Psoas muscle (tissue), 8 donors: ENCODE data around the gene PREB. TPM values are rescaled to one million over a fixed set of nuclear protein-coding genes. Genes with fewer than 3 reads are reported as not detected.
"Not testable (repeated sequence)": the region's sequence is repeated elsewhere in the genome, so short reads cannot be mapped to it uniquely, and the experiment has no call there.

Experiments
- ATAC-seq, 4 donors: fragments of 200-7000 bp; cut with Tn5 transposase; one replicate each; pipeline ENCODE4 v1.9.1; 2020; ENCODE audit warnings: moderate library complexity in 3 of 4, mild to moderate bottlenecking in 2 of 4
- DNase-seq, 2 donors: peaks; one replicate each; pipeline ENCODE4 v3.0.0-alpha.2; 2020
- H3K27ac ChIP-seq: fragments of 200-600 bp; one replicate; pipeline ENCODE4 v1.8.0; 2022
- H3K27me3 ChIP-seq, 3 donors: fragments of 200-600 bp in 1 of 3; one replicate each; pipeline versions ENCODE4 v1.6.1 to v1.8.0; 2013 to 2022; ENCODE audit warnings: low read length in 2 of 3, mild to moderate bottlenecking in 2 of 3, moderate library complexity in 1 of 3; ENCODE audit not compliant: insufficient read depth in 3 of 3
- H3K36me3 ChIP-seq, 2 donors: fragments of 200-600 bp in 1 of 2; one replicate each; pipeline versions ENCODE4 v1.6.1 to v1.8.0; 2013 to 2022; ENCODE audit warnings: low read depth in 1 of 2, mild to moderate bottlenecking in 1 of 2, moderate library complexity in 1 of 2; ENCODE audit not compliant: insufficient read depth in 1 of 2
- H3K4me1 ChIP-seq: fragments of 200-600 bp; one replicate; pipeline ENCODE4 v1.8.0; 2022
- H3K4me3 ChIP-seq: fragments of 200-600 bp; one replicate; pipeline ENCODE4 v1.8.0; 2022; ENCODE audit warnings: mild to moderate bottlenecking
- H3K9me3 ChIP-seq: fragments of 200-600 bp; one replicate; pipeline ENCODE4 v1.8.0; 2022
- WGBS, 3 donors: extraction: QIAGEN DNeasy Blood & Tissue Kit; methylation state at CpG; one replicate each; pipeline versions ENCODE4 v1.1.6 to v1.1.7; 2013; 5-methylcytosine and 5-hydroxymethylcytosine counted together
- intact Hi-C, 2 donors: fragments of 100-400 bp; cut with DNase I; formaldehyde crosslinking; loops; one replicate each; pipeline versions ENCODE4 v1.11.0 to v1.14.2; 2022
- polyA plus RNA-seq, 3 donors: library from polyadenylated mRNA; stranded (reverse); fragments of 200-250 nt; gene quantifications; one replicate each; pipeline ENCODE4 v1.2.3, GENCODE V29; 2013
- total RNA-seq, 4 donors: library from RNA; stranded (reverse); fragmentation: NEBNext Ultra II Directional in 2 of 4; extraction: Animal tissue kit (Norgen Biotek cat#: 25700) in 2 of 4; gene quantifications; one replicate each; pipeline versions ENCODE4 v1.2.1 to v1.2.4, GENCODE V29; 2021 to 2023
- TF ChIP-seq, protein P1 (sequence below): fragments of 200-600 bp; IDR thresholded peaks from one replicate; pipeline ENCODE4 v1.8.0; 2022; ENCODE audit warnings: antibody characterized with exemption
- donor health status: healthy with polysubstance abuse.
- donor health status: DM: no; HTN: no; CAD: no; lungs with moderate emphysema.
- donor health status: Bipolar disorder and iron deficiency.
- donor health status: healthy.
- donor health status: DM: yes; HTN: yes; CAD: no.
- donor health status: DM: no; HTN: no; CAD: no.
- donor health status: DM: no; HTN: no; CAD: no.
- donor health status: DM: yes; HTN: yes; CAD: no.

Gene PREB
- total and polyA plus RNA-seq, 7 donors = 57.4 to 206 (median 125) TPM

- TF ChIP-seq, protein P1, sequence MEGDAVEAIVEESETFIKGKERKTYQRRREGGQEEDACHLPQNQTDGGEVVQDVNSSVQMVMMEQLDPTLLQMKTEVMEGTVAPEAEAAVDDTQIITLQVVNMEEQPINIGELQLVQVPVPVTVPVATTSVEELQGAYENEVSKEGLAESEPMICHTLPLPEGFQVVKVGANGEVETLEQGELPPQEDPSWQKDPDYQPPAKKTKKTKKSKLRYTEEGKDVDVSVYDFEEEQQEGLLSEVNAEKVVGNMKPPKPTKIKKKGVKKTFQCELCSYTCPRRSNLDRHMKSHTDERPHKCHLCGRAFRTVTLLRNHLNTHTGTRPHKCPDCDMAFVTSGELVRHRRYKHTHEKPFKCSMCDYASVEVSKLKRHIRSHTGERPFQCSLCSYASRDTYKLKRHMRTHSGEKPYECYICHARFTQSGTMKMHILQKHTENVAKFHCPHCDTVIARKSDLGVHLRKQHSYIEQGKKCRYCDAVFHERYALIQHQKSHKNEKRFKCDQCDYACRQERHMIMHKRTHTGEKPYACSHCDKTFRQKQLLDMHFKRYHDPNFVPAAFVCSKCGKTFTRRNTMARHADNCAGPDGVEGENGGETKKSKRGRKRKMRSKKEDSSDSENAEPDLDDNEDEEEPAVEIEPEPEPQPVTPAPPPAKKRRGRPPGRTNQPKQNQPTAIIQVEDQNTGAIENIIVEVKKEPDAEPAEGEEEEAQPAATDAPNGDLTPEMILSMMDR = no peak
- H3K9me3 ChIP-seq = no peaks in the 10 kb centered on the region
- 28 to 37% (median 32%) methylated on average over 11 to 14 of the region's 14 CpGs for WGBS, 3 donors
- H3K36me3 ChIP-seq = no peaks in the 10 kb centered on the region
- ATAC-seq (peak in 1 of 4 donors; percentile 8), DNase-seq (peak in 1 of 2 donors; percentile 32)
- no peak overlapping the region for H3K27ac ChIP-seq
- H3K4me3 ChIP-seq = peak overlapping the region; percentile 67
- H3K4me1 ChIP-seq = peaks cover under 1% of the 10 kb centered on the region
- peaks cover 0 to 9% (median 0%) of the 10 kb centered on the region in 3 donors for H3K27me3 ChIP-seq
- intact Hi-C loops = no loop called here
These were observed 16.4 kb downstream of the PREB start for GRCh38 chr2:27117995-27118524.

GRCh38 chr2:27115519-27115918 is 18.9 kb downstream of the PREB start:
- no peak for DNase-seq
- 62 to 75% (median 73%) methylated on average over 2 of the region's 2 CpGs for WGBS, 3 donors
- TF ChIP-seq, protein P1 = no peak
- intact Hi-C loops = no loop called here
- Histone ChIP-seq H3K36me3 (no peaks in the 10 kb centered on the region), H3K4me1 (no peaks in the 10 kb centered on the region), H3K9me3 (no peaks in the 10 kb centered on the region), H3K4me3 (no peak overlapping the region), H3K27ac (no peak overlapping the region), H3K27me3 (peaks cover 0 to 9% (median 0%) of the 10 kb centered on the region in 3 donors)
- ATAC-seq = no peak

DNA sequence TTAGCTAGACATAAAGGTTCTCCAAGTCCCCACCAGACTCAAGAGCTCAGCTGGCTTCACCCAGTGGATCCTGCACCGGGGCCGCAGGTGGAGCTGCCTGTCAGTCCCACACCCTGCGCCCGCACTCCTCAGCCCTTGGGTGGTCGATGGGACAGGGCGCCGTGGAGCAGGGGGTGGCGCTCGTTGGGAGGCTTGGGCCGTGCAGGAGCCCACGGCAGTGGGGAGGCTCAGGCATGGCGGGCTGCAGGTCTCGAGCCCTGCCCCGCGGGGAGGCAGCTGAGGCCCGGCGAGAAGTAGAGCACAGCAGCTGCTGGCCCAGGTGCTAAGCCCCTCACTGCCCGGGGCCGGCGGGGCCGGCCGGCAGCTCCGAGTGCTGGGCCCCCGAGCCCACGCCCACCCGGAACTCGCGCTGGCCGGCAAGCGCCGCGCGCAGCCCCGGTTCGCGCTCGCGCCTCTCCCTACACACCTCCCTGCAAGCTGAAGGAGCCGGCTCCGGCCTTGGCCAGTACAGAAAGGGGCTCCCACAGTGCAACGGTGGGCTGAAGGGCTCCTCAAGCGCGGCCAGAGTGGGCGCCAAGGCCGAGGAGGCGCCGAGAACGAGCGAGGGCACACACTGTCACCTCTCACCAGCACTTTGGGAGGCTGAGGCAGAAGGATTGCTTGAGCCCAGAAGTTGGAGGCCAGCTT is 22.9 kb downstream of the PREB start:
- H3K36me3 ChIP-seq, intact Hi-C loops, H3K9me3 ChIP-seq, H3K4me3 ChIP-seq, ATAC-seq, H3K4me1 ChIP-seq, H3K27me3 ChIP-seq, H3K27ac ChIP-seq: not testable (repeated sequence)
- WGBS, 3 donors = 91 to 92% (median 92%) methylated on average over 35 to 49 of the region's 49 CpGs
- DNase-seq = peak in 1 of 2 donors; percentile 36

- ATAC-seq, H3K4me1 ChIP-seq, H3K9me3 ChIP-seq, H3K27ac ChIP-seq, H3K36me3 ChIP-seq, H3K27me3 ChIP-seq, H3K4me3 ChIP-seq, intact Hi-C loops: not testable (repeated sequence)
- peak in 1 of 2 donors; percentile 11 for DNase-seq
- 75 to 79% (median 77%) methylated on average over 24 of the region's 24 CpGs for WGBS, 3 donors
These were observed 23.7 kb downstream of the PREB start for GRCh38 chr2:27110603-27111352.

GRCh38 chr2:27109083-27109482 is 25.4 kb downstream of the PREB start:
- WGBS, 3 donors = 82 to 88% (median 87%) methylated on average over 3 of the region's 3 CpGs
- Histone ChIP-seq H3K4me1 (no peaks in the 10 kb centered on the region), H3K27me3 (no peaks in the 10 kb centered on the region), H3K9me3 (no peaks in the 10 kb centered on the region), H3K27ac (no peak overlapping the region), H3K36me3 (no peaks in the 10 kb centered on the region), H3K4me3 (no peak overlapping the region)
- TF ChIP-seq, protein P1 = no peak
- ATAC-seq = no peak
- intact Hi-C loops = no loop called here
- no peak for DNase-seq
